A673 (cell line): ENCODE data around the gene MRPS31.

Experiments
- CTCF ChIP-seq: fragments of 300-800, 200-600 bp; sonication (generic); conservative IDR thresholded peaks from 2 replicates; pipeline ENCODE4 v1.5.1; 2017; ENCODE audit warnings: low read depth, mild to moderate bottlenecking, antibody characterized with exemption, low read length, moderate library complexity, mixed read lengths
- EZH2 ChIP-seq: fragments of 200-600 bp; sonication (generic); IDR thresholded peaks from 2 replicates; pipeline ENCODE4 v1.6.1; 2017; ENCODE audit warnings: borderline replicate concordance, low read depth, mild to moderate bottlenecking, mixed read lengths, antibody characterized with exemption, low read length; ENCODE audit not compliant: poor library complexity, severe bottlenecking

GRCh38 chr13:40732658-40733057 lies 38.3 kb downstream of the MRPS31 start:
- no peak for TF ChIP-seq CTCF
- no peak for TF ChIP-seq EZH2
